Panc1 (cell line): ENCODE measurements around the gene VAV3. TPM values are rescaled to one million over a fixed set of nuclear protein-coding genes. Genes with fewer than 3 reads are reported as not detected.

Experiments used
- ATAC-seq: fragments of 200-7000 bp; cut with Tn5 transposase; 2 replicates; pipeline ENCODE4 v1.9.1; 2020; ENCODE audit warnings: mild to moderate bottlenecking, moderate library complexity
- BruUV-seq: library from RNA; stranded (reverse); fragments of 400-500 nt; replicated peaks from 2 replicates; lab custom pipeline; 2021; lab: Mats Ljungman, UMichigan
- CTCF ChIA-PET: fragments of 300-600 bp; sonication (Branson Sonifier 250); formaldehyde crosslinking; loops from one replicate; lab custom pipeline; 2022; ENCODE audit warnings: antibody characterized with exemption; lab: Charles Lee
- POLR2A ChIA-PET: fragments of 300-600 bp; sonication (Branson Sonifier 250); formaldehyde crosslinking; loops from one replicate; lab custom pipeline; 2022; ENCODE audit warnings: antibody characterized with exemption; lab: Charles Lee
- DNase-seq: peaks from one replicate; pipeline ENCODE4 v3.0.0-alpha.2; 2010; ENCODE audit warnings: low read depth, low spot score
- H3K27ac ChIP-seq: 2 replicates; pipeline ENCODE4 v1.5.1; 2011; ENCODE audit warnings: mild to moderate bottlenecking, low read length, inconsistent platforms
- H3K27me3 ChIP-seq: fragments of 200-500 bp; sonication (Bioruptor generic); 2 replicates; pipeline ENCODE4 v1.6.0; 2014; ENCODE audit warnings: low read length, inconsistent platforms; ENCODE audit not compliant: control insufficient read depth, insufficient read depth
- H3K36me3 ChIP-seq: fragments of 200-500 bp; sonication (Bioruptor generic); 2 replicates; pipeline ENCODE4 v1.5.1; 2014; ENCODE audit warnings: inconsistent platforms, mild to moderate bottlenecking, low read length, moderate library complexity; ENCODE audit not compliant: control insufficient read depth, insufficient read depth
- H3K4me1 ChIP-seq: 2 replicates; pipeline ENCODE4 v1.5.1; 2011; ENCODE audit warnings: inconsistent platforms, mild to moderate bottlenecking, low read length, moderate library complexity; ENCODE audit not compliant: control insufficient read depth, insufficient read depth
- H3K4me3 ChIP-seq, 2 experiments: 2 replicates each; pipeline ENCODE4 v1.5.1; 2011 to 2012; ENCODE audit warnings: low read depth in 2 of 2, low read length in 2 of 2, mild to moderate bottlenecking in 2 of 2, inconsistent platforms in 1 of 2, moderate library complexity in 1 of 2
- H3K9me3 ChIP-seq: fragments of 200-500 bp; sonication (Bioruptor generic); 2 replicates; pipeline ENCODE4 v1.5.1; 2014; ENCODE audit warnings: low read depth, mild to moderate bottlenecking, inconsistent platforms, low read length, moderate library complexity; ENCODE audit not compliant: control insufficient read depth, insufficient read depth
- POLR2AphosphoS5 ChIP-seq: IDR thresholded peaks from 2 replicates; pipeline ENCODE4 v1.6.1; 2012; ENCODE audit warnings: mild to moderate bottlenecking, low read depth, low read length, moderate library complexity
- SIN3A ChIP-seq: IDR thresholded peaks from 2 replicates; pipeline ENCODE4 v1.6.1; 2012; ENCODE audit warnings: low read depth, mild to moderate bottlenecking, low read length, moderate library complexity, borderline replicate concordance; ENCODE audit not compliant: insufficient read depth
- TCF7L2 ChIP-seq: IDR thresholded peaks from 2 replicates; pipeline ENCODE4 v1.6.1; 2011; ENCODE audit warnings: mild to moderate bottlenecking, low read depth, low read length, inconsistent platforms
- in situ Hi-C: cut with HindIII; loops from 2 replicates; pipeline ENCODE4 v1.10.0; 2016; ENCODE audit warnings: low sequenced_read_pairs, low pct_unique_long_range_greater_than_20kb
- intact Hi-C: fragments of 100-400 bp; cut with micrococcal nuclease; formaldehyde crosslinking; loops from one replicate; pipeline ENCODE4 v1.10.0; 2022; ENCODE audit not compliant: unreplicated experiment
- total RNA-seq: library from RNA; stranded (reverse); gene quantifications from one replicate; pipeline ENCODE4 v1.2.1, GENCODE V29; 2021; ENCODE audit not compliant: unreplicated experiment
- TF ChIP-seq, protein P1 (sequence below), 2 experiments: IDR thresholded peaks; 2 replicates each; pipeline ENCODE4 v1.6.1; 2011 to 2012; ENCODE audit warnings: low read depth in 2 of 2, control low read depth in 1 of 2, low read length in 1 of 2, mild to moderate bottlenecking in 1 of 2, moderate library complexity in 1 of 2; ENCODE audit not compliant: insufficient read depth in 1 of 2
- TF ChIP-seq, protein P2 (sequence below): fragments of 450-650 bp; IDR thresholded peaks from 2 replicates; pipeline ENCODE4 v1.5.1; 2017; ENCODE audit warnings: mild to moderate bottlenecking

VAV3 gene
- total RNA-seq, 1 experiment from 2014 or later: 0.23 TPM

DNA sequence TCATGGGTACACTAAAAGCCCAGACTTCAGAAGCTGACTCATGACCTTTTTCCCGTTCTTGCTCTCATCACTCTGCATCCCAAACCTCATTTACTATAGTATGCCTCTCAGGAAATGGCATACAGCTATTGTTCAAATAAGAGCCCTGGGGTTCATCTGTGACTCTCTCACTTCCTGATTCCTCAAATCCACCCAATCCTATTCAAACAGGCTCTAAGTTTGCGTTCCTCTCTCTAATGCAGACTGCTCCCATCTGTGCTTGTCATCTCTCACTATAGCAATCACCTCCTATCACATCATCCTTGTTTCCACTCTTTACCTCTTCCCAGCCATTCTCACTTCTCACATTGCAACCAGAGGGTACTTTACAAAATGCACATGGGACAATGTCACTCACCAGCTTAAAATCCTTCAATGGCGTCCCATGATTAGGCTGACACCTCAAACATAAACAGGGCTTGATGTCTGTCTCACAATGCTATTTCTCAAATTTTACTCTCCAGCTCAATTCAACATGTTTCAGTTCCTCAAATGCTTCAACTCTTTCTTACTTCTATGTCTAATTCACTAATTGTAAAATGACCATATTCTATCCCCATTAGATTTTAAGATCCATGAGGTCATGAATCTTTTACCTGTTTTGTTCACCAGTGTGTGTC lies 415.7 kb downstream of the VAV3 start:
- in situ Hi-C loops: no loop called here
- H3K27ac ChIP-seq: no peak overlapping the region
- H3K9me3 ChIP-seq: no peaks in the 10 kb centered on the region
- intact Hi-C loops: no loop called here
- H3K4me1 ChIP-seq: no peaks in the 10 kb centered on the region
- no peak overlapping the region for H3K4me3 ChIP-seq
- no peaks in the 10 kb centered on the region for H3K36me3 ChIP-seq
- ChIA-PET POLR2A (no interaction called here), CTCF (no interaction called here)
- no peak for ATAC-seq
- TF ChIP-seq POLR2AphosphoS5 (no peak), SIN3A (no peak), TCF7L2 (no peak)
- TF ChIP-seq, protein P1, sequence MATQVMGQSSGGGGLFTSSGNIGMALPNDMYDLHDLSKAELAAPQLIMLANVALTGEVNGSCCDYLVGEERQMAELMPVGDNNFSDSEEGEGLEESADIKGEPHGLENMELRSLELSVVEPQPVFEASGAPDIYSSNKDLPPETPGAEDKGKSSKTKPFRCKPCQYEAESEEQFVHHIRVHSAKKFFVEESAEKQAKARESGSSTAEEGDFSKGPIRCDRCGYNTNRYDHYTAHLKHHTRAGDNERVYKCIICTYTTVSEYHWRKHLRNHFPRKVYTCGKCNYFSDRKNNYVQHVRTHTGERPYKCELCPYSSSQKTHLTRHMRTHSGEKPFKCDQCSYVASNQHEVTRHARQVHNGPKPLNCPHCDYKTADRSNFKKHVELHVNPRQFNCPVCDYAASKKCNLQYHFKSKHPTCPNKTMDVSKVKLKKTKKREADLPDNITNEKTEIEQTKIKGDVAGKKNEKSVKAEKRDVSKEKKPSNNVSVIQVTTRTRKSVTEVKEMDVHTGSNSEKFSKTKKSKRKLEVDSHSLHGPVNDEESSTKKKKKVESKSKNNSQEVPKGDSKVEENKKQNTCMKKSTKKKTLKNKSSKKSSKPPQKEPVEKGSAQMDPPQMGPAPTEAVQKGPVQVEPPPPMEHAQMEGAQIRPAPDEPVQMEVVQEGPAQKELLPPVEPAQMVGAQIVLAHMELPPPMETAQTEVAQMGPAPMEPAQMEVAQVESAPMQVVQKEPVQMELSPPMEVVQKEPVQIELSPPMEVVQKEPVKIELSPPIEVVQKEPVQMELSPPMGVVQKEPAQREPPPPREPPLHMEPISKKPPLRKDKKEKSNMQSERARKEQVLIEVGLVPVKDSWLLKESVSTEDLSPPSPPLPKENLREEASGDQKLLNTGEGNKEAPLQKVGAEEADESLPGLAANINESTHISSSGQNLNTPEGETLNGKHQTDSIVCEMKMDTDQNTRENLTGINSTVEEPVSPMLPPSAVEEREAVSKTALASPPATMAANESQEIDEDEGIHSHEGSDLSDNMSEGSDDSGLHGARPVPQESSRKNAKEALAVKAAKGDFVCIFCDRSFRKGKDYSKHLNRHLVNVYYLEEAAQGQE (IDR thresholded peaks at IDR 0.05; ENCODE audit: insufficient read depth in 1 of 2, low read depth in 2 of 2, low read length in 1 of 2): no peak
- TF ChIP-seq, protein P2, sequence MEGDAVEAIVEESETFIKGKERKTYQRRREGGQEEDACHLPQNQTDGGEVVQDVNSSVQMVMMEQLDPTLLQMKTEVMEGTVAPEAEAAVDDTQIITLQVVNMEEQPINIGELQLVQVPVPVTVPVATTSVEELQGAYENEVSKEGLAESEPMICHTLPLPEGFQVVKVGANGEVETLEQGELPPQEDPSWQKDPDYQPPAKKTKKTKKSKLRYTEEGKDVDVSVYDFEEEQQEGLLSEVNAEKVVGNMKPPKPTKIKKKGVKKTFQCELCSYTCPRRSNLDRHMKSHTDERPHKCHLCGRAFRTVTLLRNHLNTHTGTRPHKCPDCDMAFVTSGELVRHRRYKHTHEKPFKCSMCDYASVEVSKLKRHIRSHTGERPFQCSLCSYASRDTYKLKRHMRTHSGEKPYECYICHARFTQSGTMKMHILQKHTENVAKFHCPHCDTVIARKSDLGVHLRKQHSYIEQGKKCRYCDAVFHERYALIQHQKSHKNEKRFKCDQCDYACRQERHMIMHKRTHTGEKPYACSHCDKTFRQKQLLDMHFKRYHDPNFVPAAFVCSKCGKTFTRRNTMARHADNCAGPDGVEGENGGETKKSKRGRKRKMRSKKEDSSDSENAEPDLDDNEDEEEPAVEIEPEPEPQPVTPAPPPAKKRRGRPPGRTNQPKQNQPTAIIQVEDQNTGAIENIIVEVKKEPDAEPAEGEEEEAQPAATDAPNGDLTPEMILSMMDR: no peak
- H3K27me3 ChIP-seq: no peaks in the 10 kb centered on the region
- no peak for DNase-seq
- no TSS peak for BruUV-seq

DNA sequence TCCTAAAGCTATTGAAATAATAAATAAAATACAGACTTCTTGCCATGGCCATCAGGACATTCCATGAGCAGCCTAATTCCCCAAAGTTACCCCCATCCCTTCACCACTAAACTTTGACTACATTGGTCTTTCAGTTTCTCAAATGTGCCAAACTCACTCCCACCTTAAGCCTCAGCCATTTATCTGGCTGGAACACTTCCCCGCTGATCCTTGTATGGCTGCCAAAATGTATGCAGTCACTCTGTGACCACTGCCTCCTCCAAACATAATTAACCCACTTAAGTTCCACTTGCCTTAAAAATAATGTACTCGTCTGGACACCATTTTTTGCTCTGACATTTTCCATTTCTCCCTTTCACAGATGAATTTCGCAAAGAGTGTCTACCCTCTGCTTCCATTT lies 416.7 kb downstream of the VAV3 start:
- no peak overlapping the region for H3K27ac ChIP-seq
- ATAC-seq (no peak), DNase-seq (no peak)
- H3K9me3 ChIP-seq: no peaks in the 10 kb centered on the region
- TF ChIP-seq, protein P2: no peak
- TF ChIP-seq SIN3A (no peak), POLR2AphosphoS5 (no peak), TCF7L2 (no peak)
- TF ChIP-seq, protein P1 (IDR thresholded peaks at IDR 0.05; ENCODE audit: insufficient read depth in 1 of 2, low read depth in 2 of 2, low read length in 1 of 2): no peak
- H3K4me1 ChIP-seq: no peaks in the 10 kb centered on the region
- ChIA-PET POLR2A (no interaction called here), CTCF (no interaction called here)
- in situ Hi-C loops: no loop called here
- H3K4me3 ChIP-seq: no peak overlapping the region
- H3K27me3 ChIP-seq: no peaks in the 10 kb centered on the region
- intact Hi-C loops: no loop called here
- no TSS peak for BruUV-seq
- no peaks in the 10 kb centered on the region for H3K36me3 ChIP-seq
